SK-N-SH (cell line): ENCODE data around the gene SIM1. TPM values are rescaled to one million over a fixed set of nuclear protein-coding genes. Genes with fewer than 3 reads are reported as not detected.
A peak's percentile ranks its signal among the peaks of the same experiment; 100 is the strongest.

ENCODE experiments used
- CTCF ChIA-PET: fragments of 300-600, 350-600 bp; formaldehyde crosslinking; extraction: SDS; loops from one replicate; lab custom pipeline; 2021; lab: Yijun Ruan, JAX
- POLR2A ChIA-PET: fragments of 350-600 bp; sonication (Branson Sonifier 250); formaldehyde crosslinking; extraction: SDS; loops from one replicate; lab custom pipeline; 2020; ENCODE audit warnings: antibody characterized with exemption, inconsistent platforms; lab: Yijun Ruan, JAX
- DNase-seq: peaks from one replicate; pipeline ENCODE4 v3.0.0; 2012
- H2AFZ ChIP-seq: fragments of 200-600 bp; sonication (generic); 2 replicates; pipeline ENCODE4 v1.8.1; 2016; ENCODE audit warnings: antibody characterized with exemption, mild to moderate bottlenecking, low read depth
- H3F3A ChIP-seq: fragments of 200-600 bp; sonication (generic); replicated peaks from 2 replicates; pipeline ENCODE3; 2016; ENCODE audit warnings: antibody characterized with exemption, mild to moderate bottlenecking; ENCODE audit not compliant: insufficient read depth
- H3K27ac ChIP-seq, 2 experiments: fragments of 200-500 bp in 1 of 2; fragments of 200-600 bp in 1 of 2; sonication (Bioruptor generic) in 1 of 2; sonication (generic), shearing (Covaris generic) in 1 of 2; 2 replicates each; pipeline versions ENCODE4 v1.5.1 to v1.6.1; 2014 to 2016; ENCODE audit warnings: low read depth in 2 of 2, inconsistent platforms in 1 of 2, low read length in 1 of 2, mild to moderate bottlenecking in 1 of 2, mixed read lengths in 1 of 2
- H3K27me3 ChIP-seq: fragments of 200-600 bp; sonication (generic), shearing (Covaris generic); 2 replicates; pipeline ENCODE4 v1.6.1; 2016; ENCODE audit warnings: mixed run types; ENCODE audit not compliant: insufficient read depth
- H3K36me3 ChIP-seq, 2 experiments: fragments of 200-500 bp in 1 of 2; fragments of 200-600 bp in 1 of 2; sonication (Bioruptor generic) in 1 of 2; sonication (generic) in 1 of 2; replicated peaks in 1 of 2; 2 replicates each; pipeline versions ENCODE3 to v1.5.1; 2014 to 2016; ENCODE audit warnings: low read length in 1 of 2, mild to moderate bottlenecking in 1 of 2; ENCODE audit not compliant: insufficient read depth in 2 of 2, control insufficient read depth in 1 of 2
- H3K4me1 ChIP-seq, 2 experiments: fragments of 200-500 bp in 1 of 2; fragments of 200-600 bp in 1 of 2; sonication (Bioruptor generic) in 1 of 2; sonication (generic), shearing (Covaris generic) in 1 of 2; 2 replicates each; pipeline versions ENCODE4 v1.5.1 to v1.6.1; 2014 to 2016; ENCODE audit warnings: low read depth in 1 of 2, low read length in 1 of 2, mixed run types in 1 of 2; ENCODE audit not compliant: insufficient read depth in 2 of 2, control insufficient read depth in 1 of 2
- H3K4me2 ChIP-seq: fragments of 200-600 bp; sonication (generic), shearing (Covaris generic); 2 replicates; pipeline ENCODE4 v1.6.1; 2017; ENCODE audit warnings: mixed run types
- H3K4me3 ChIP-seq, 2 experiments: fragments of 200-500 bp in 1 of 2; fragments of 200-600 bp in 1 of 2; sonication (Bioruptor generic) in 1 of 2; sonication (generic), shearing (Covaris generic) in 1 of 2; 2 replicates each; pipeline versions ENCODE4 v1.5.1 to v1.8.1; 2014 to 2016; ENCODE audit warnings: low read depth in 2 of 2, inconsistent platforms in 1 of 2, low read length in 1 of 2, mild to moderate bottlenecking in 1 of 2, mixed read lengths in 1 of 2, moderate library complexity in 1 of 2
- H3K79me2 ChIP-seq: fragments of 200-600 bp; sonication (generic); 2 replicates; pipeline ENCODE4 v1.8.1; 2017; ENCODE audit warnings: mild to moderate bottlenecking; ENCODE audit not compliant: insufficient read depth
- H3K9ac ChIP-seq: fragments of 200-600 bp; sonication (generic); 2 replicates; pipeline ENCODE4 v1.6.1; 2017; ENCODE audit warnings: mixed run types
- H3K9me2 ChIP-seq: fragments of 200-600 bp; sonication (generic); 2 replicates; pipeline ENCODE4 v1.6.1; 2017; ENCODE audit warnings: mixed run types
- H3K9me3 ChIP-seq: fragments of 200-600 bp; sonication (generic); 2 replicates; pipeline ENCODE4 v1.6.1; 2017; ENCODE audit warnings: mixed run types, mild to moderate bottlenecking, moderate library complexity
- H4K20me1 ChIP-seq: fragments of 200-600 bp; sonication (generic); 2 replicates; pipeline ENCODE4 v1.6.1; 2017; ENCODE audit warnings: mild to moderate bottlenecking, mixed run types; ENCODE audit not compliant: insufficient read depth
- ELF1 ChIP-seq: IDR thresholded peaks from 2 replicates; pipeline ENCODE4 v1.4.0; 2012
- GATA2 ChIP-seq: sonication (generic); formaldehyde crosslinking; IDR thresholded peaks from 2 replicates; pipeline ENCODE4 v1.5.0; 2020; ENCODE audit warnings: mild to moderate bottlenecking, missing genetic modification reagents
- MAX ChIP-seq: IDR thresholded peaks from 2 replicates; pipeline ENCODE4 v1.4.0; 2012; ENCODE audit warnings: low read depth
- MEF2A ChIP-seq: IDR thresholded peaks from 2 replicates; pipeline ENCODE4 v1.4.0; 2012; ENCODE audit warnings: low read depth, borderline replicate concordance
- MXI1 ChIP-seq: IDR thresholded peaks from 2 replicates; pipeline ENCODE4 v1.6.1; 2012; ENCODE audit warnings: mild to moderate bottlenecking, low read depth, low read length, improper control_type of control experiment
- PBX3 ChIP-seq: IDR thresholded peaks from 2 replicates; pipeline ENCODE4; 2012
- POLR2AphosphoS5 ChIP-seq: IDR thresholded peaks from 2 replicates; pipeline ENCODE4 v1.6.1; 2012; ENCODE audit warnings: low read depth, low read length
- RAD21 ChIP-seq: IDR thresholded peaks from 2 replicates; pipeline ENCODE4 v1.6.1; 2012; ENCODE audit warnings: mild to moderate bottlenecking, low read length
- RCOR1 ChIP-seq: fragments of 150-350 bp; IDR thresholded peaks from 2 replicates; pipeline ENCODE4 v1.6.1; 2017; ENCODE audit warnings: antibody characterized with exemption, low read length
- RXRA ChIP-seq: IDR thresholded peaks from 2 replicates; pipeline ENCODE4 v1.4.0; 2012; ENCODE audit warnings: low read depth, mild to moderate bottlenecking, borderline replicate concordance
- SIN3A ChIP-seq: IDR thresholded peaks from 2 replicates; pipeline ENCODE4 v1.6.1; 2012; ENCODE audit warnings: low read depth, mild to moderate bottlenecking, low read length, moderate library complexity, borderline replicate concordance
- TAF1 ChIP-seq: IDR thresholded peaks from 2 replicates; pipeline ENCODE4 v1.6.1; 2012; ENCODE audit warnings: low read depth, mild to moderate bottlenecking, low read length, moderate library complexity, borderline replicate concordance
- USF1 ChIP-seq: IDR thresholded peaks from 2 replicates; pipeline ENCODE4 v1.4.0; 2012; ENCODE audit warnings: low read depth, borderline replicate concordance
- WGBS: methylation state at CpG from one replicate; pipeline ENCODE4 v1.1.6; 2017; ENCODE audit warnings: low lambda C conversion rate; 5-methylcytosine and 5-hydroxymethylcytosine counted together
- polyA plus RNA-seq, 3 experiments: library from polyadenylated mRNA; depleted of rRNA; stranded (reverse); fragments of >200 nt; gene quantifications; 2 replicates each; pipeline ENCODE4 v1.2.3, GENCODE V29; 2012

Gene SIM1
- polyA plus RNA-seq, 1 of the 3 experiments (the other 2 are of a cell fraction): not detected

GRCh38 chr6:100339574-100340255 is 125.0 kb downstream of the SIM1 start:
- Histone ChIP-seq H3K79me2 (no peaks in the 10 kb centered on the region), H3K4me1 (peaks cover 0 to 13% of the 10 kb centered on the region in 2 experiments; a peak in 2 of 4 replicates), H3K27me3 (no peaks in the 10 kb centered on the region), H3K27ac (no peak overlapping the region), H3K9me2 (no peaks in the 10 kb centered on the region), H3K9me3 (no peaks in the 10 kb centered on the region), H3K36me3 (no peaks in the 10 kb centered on the region), H3F3A (peaks cover 6% of the 10 kb centered on the region), H2AFZ (no peak overlapping the region), H4K20me1 (no peaks in the 10 kb centered on the region), H3K9ac (no peak overlapping the region), H3K4me2 (no peak overlapping the region), H3K4me3 (no peak overlapping the region)
- TF ChIP-seq MXI1 (no peak), PBX3 (no peak), MAX (no peak), SIN3A (no peak), MEF2A (no peak)
- ChIA-PET POLR2A (no interaction called here), CTCF (no interaction called here)
- no peak for DNase-seq
- 28% methylated on average over 4 of the region's 4 CpGs for WGBS

GRCh38 chr6:100338090-100338489 is 126.6 kb downstream of the SIM1 start:
- POLR2A ChIA-PET: no interaction called here
- Histone ChIP-seq H3K4me3 (no peak overlapping the region), H2AFZ (no peak overlapping the region), H3K4me1 (peaks cover 0 to 2% of the 10 kb centered on the region in 2 experiments; a peak in 2 of 4 replicates), H3K9me2 (no peaks in the 10 kb centered on the region), H3K27ac (no peak overlapping the region), H3F3A (peaks cover 2% of the 10 kb centered on the region), H3K27me3 (no peaks in the 10 kb centered on the region), H3K79me2 (no peaks in the 10 kb centered on the region), H3K9ac (no peak overlapping the region), H3K9me3 (no peaks in the 10 kb centered on the region), H4K20me1 (no peaks in the 10 kb centered on the region), H3K4me2 (no peak overlapping the region), H3K36me3 (no peaks in the 10 kb centered on the region)
- WGBS: 41% methylated on average over 2 of the region's 2 CpGs
- CTCF ChIA-PET: interaction anchor here (1.1 kb wide), 1 partner anchor 319 kb away, joined by 3 read pairs; no protein-coding TSS in a partner anchor
- TF ChIP-seq MEF2A (no peak), RCOR1 (no peak), RAD21 (no peak), POLR2AphosphoS5 (no peak), RXRA (no peak), ELF1 (no peak)
- no peak for DNase-seq

- Histone ChIP-seq H3K79me2 (no peaks in the 10 kb centered on the region), H3F3A (no peaks in the 10 kb centered on the region), H3K4me1 (no peaks in the 10 kb centered on the region), H3K36me3 (no peaks in the 10 kb centered on the region), H3K9ac (no peak overlapping the region), H3K9me3 (no peaks in the 10 kb centered on the region), H3K4me3 (no peak overlapping the region)
- whole genome bisulfite sequencing: 34% methylated on average over 2 of the region's 2 CpGs
- POLR2A ChIA-PET: no interaction called here
- TF ChIP-seq MXI1: no peak
- no peak for TF ChIP-seq SIN3A
- TF ChIP-seq USF1: no peak
- TF ChIP-seq TAF1: no peak
- TF ChIP-seq POLR2AphosphoS5: no peak
- no peak for TF ChIP-seq GATA2 (CRISPR knock-in tag)
- TF ChIP-seq, all 33 proteins: peak for 0
- no peak for DNase-seq
- H2AFZ ChIP-seq: 0 out of 2 replicates have a peak overlapping the region, but pooled peaks have one; percentile 31
- no peaks in the 10 kb centered on the region for H4K20me1 ChIP-seq
- H3K27me3 ChIP-seq: no peaks in the 10 kb centered on the region
- no peak overlapping the region for H3K4me2 ChIP-seq
- H3K27ac ChIP-seq: no peak overlapping the region
- CTCF ChIA-PET: interaction anchor here (1.1 kb wide), 1 partner anchor 320 kb away, joined by 3 read pairs; no protein-coding TSS in a partner anchor
- no peaks in the 10 kb centered on the region for H3K9me2 ChIP-seq
Measured at GRCh38 chr6:100336876-100337275, 127.8 kb downstream of the SIM1 start.
